Fibroblast of lung (primary cell): ENCODE data around the gene TAF1L. TPM values are rescaled to one million over a fixed set of nuclear protein-coding genes. Genes with fewer than 3 reads are reported as not detected.

Experiments
- polyA plus RNA-seq, 2 donors: library from polyadenylated mRNA; depleted of rRNA in 1 of 2; stranded (reverse) in 1 of 2; unstranded in 1 of 2; fragments of >200 nt; gene quantifications; 2 replicates each; pipeline ENCODE4 v1.2.1, GENCODE V29; 2011 to 2012; ENCODE audit warnings: missing spikeins in 1 of 2
- total RNA-seq: library from RNA; depleted of rRNA; stranded (reverse); fragments of >200 nt; gene quantifications from 2 replicates; pipeline ENCODE4 v1.2.1, GENCODE V29; 2014

TAF1L gene
- total and polyA plus RNA-seq, 2 donors (not counting 1 experiment from before 2014, with no cell fraction given), result under 0.01 TPM; not detected in 1

Other genes starting within 250 kb of the TAF1L start
- gene RIGI, start 109.5 kb downstream of the TAF1L start, total RNA-seq, result 10.3 and 13.2 TPM in 2 replicates
- 6.7 and 8.8 TPM in 2 replicates for gene RIGI, start 109.5 kb downstream of the TAF1L start, polyA plus RNA-seq
- gene SMIM27, start 83.3 kb downstream of the TAF1L start, total RNA-seq, result 2.3 and 8.3 TPM in 2 replicates
- 2.7 and 2.8 TPM in 2 replicates for gene SMIM27, start 83.3 kb downstream of the TAF1L start, polyA plus RNA-seq
- 32.0 and 33.1 TPM in 2 replicates for gene TOPORS, start 83.1 kb downstream of the TAF1L start, total RNA-seq
- 17.9 and 20.2 TPM in 2 replicates for gene TOPORS, start 83.1 kb downstream of the TAF1L start, polyA plus RNA-seq
- gene NDUFB6, start 62.5 kb downstream of the TAF1L start, total RNA-seq, result 21.8 and 35.5 TPM in 2 replicates
- gene NDUFB6, start 62.5 kb downstream of the TAF1L start, polyA plus RNA-seq, result 60.9 and 82.2 TPM in 2 replicates
- not detected in 2 replicates for gene TMEM215, start 147.9 kb upstream of the TAF1L start, total RNA-seq
- not detected in 2 replicates for gene TMEM215, start 147.9 kb upstream of the TAF1L start, polyA plus RNA-seq